Medulla oblongata (tissue), 1 donor: ENCODE measurements around the gene CENPP.

Experiments
- DNase-seq: peaks from one replicate; pipeline ENCODE4 v3.0.0-alpha.2; 2015; ENCODE audit errors: extremely low spot score

CENPP gene

DNA sequence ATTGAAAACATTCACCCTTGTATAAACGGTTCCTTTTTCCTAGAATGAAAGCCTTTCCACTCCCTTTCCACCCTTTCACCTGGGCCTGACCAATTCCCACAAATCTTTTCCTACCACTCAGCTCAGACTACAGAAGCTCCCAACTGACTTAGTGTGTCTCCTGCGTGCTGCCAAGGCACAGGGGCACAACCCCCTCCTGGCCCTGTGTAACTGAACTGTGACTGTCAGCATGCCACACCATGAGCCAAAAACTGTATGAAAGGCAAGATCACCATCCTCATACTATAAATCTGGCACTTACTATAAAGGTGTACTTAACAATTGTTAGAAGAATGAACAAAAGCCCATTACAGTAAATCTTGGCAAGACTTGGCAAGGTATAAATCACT is 12.1 kb upstream of the CENPP start:
- DNase-seq: no peak

DNA sequence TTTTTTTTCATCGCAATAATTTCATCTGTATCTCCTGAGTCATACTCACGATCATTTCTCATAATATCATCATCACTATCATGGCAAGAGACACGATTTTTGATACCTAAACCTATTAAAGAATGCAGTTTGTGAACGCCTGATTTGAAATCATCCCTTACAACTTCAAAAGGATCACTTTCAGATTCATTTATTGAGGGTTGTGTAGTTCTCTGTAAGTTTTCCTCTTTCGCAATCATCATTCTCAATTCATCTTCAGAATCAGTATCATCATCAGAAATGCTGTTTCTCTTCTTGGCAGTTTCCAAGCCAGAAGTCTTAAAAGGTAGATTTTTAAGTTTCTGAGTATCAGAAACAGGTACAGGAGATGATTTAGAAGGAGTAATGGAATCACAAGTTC is 10.3 kb upstream of the CENPP start:
- no peak for DNase-seq

DNA sequence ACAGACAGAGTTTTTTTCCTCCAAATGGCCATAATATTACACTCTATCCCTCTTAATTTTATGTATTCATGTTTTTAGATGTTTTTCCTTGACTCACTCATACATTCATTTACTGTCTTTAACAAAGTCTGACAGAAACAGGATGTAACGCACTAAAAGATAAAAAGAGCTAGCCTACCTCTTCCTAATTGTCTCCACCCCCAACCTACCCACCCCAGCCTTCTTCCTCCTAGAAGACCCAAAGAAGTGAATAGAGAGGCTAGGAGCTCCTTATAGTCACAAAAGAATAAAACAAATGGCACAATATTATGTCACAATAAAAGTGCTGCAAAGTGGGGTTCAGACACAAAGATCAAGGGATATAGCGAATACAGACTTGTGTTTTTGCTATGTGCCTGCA is 1.3 kb upstream of the CENPP start:
- DNase-seq: no peak

DNA sequence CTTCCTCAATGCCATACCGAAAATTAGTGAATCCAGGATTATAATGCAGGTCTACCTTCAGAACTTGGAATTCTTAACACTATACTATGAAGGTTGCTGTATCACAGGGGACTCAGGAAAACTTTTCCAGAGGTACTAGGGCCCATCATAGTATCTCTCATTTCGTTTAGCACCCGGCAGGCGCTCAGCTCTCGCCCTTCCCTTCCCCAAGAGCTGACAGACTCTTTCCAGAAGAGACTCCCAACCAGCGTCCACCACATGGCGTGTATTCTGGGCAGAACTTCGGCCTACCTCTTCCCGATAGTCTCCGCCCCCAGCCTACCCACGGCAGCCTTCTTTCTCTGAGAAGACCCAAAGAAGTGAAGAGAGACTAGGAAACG is 874 bp upstream of the CENPP start:
- no peak for DNase-seq

DNA sequence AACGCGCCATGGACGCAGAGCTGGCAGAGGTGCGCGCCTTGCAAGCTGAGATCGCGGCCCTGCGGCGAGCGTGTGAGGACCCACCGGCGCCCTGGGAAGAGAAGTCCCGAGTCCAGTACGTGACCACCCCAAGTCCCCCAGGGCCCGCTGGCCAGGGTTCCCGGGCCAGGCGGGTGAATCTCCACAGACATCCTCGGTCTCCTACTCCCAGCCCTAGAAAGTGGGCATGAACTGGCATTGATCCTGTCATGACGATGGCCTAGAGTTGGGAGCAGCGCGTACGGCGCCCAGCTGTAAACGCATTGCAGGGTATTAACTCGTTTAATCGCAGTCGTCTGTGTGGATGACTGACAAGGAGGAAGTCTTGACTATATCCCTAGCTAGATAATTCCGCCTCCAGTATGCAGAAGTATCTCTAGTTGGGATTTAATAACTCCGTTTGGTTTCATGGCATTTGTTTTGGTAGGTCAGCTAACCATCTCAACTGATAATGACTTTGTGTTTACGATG is 293 bp downstream of the CENPP start:
- no peak for DNase-seq

DNA sequence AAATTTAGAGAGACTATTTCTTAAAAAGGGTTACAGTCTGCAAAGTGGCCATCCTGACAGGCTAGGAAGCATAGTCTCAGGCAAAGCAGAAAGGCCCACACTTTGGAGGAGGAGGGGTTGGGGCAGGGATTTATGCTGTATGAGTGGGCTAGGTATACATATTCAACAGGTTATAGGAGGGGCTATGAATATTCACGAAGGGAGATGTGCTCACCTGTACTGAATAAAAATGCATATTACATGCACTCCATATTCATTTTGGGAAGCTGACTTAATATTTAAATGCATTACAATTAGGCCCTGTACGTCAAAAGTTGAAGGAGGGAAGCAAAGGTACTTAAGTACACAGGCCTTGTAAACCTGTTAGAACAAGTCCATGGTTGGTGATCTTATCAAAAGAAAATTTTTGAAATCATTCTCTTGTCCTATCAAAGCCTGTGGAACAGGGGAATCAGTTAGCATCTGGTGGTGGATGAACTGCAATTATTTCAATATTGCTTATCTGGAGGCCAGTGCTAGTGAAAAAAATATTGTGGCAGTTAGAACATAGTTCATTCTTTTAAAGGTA is 1.6 kb downstream of the CENPP start:
- no peak for DNase-seq

DNA sequence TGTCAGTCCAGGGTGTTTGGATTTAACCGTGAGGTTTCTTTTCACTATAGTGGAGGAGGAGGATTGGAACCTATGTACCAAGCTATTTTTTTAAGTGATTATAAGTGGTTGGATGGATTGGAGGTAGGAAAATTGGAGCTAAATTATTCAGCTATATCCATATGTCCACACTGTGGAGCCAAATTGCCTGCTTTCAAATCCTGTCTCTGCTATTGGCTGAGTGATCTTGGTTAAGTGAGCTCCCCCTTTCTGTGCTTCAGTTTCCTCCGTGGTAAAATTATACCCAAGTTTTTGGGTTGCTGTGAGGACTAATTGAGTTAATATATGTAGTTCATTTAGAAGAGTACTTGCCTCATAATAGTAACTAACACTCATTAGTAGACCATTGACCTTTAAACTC is 2.5 kb downstream of the CENPP start:
- no peak for DNase-seq

DNA sequence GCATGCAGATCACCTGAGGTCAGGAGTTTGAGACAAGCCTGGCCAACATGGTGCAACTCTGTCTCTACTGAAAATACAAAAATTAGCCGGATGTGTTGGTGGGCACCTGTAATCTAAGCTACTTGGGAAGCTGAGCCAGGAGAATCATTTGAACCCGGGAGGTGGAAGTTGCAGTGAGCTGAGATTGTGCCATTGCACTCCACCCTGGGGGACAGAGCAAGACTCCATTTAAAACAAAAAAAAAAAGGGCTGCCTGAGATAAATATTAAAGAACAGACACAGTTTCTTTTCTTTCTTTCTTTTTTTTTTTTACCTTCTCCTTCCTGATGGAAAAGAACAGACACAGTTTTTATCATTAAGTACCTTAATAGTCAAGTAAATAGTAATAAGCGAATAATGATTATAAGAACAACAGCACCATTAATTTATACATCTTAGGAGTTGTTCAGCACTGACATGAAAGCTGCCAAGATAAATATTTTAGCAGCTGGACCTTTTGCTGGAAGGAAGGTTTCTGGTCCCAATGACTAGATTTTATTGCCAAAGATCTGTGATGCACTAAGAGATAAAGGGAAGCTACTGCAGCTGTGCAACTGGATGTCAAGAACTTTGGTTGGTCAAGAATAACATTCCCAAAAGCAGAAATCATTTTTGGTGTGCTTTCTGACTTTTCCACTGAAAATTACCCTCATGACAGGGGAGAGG is 7.0 kb downstream of the CENPP start:
- no peak for DNase-seq

DNA sequence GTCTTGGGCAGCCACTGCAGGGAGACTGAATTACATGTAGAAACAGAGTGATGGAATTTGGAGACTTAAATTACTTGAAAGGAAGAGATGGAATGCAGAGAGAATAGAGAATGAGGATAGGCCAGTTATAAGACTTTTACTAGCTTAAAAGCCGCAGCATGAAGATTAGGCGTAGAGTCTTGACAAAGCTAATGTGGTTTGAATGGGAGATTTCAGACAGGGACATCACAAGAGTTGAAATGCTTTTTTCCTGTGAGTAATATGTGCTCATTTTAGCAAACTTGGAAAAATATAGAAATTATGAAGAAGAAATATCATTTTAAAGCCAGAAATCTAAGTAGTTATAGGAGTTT is 7.5 kb downstream of the CENPP start:
- no peak for DNase-seq

DNA sequence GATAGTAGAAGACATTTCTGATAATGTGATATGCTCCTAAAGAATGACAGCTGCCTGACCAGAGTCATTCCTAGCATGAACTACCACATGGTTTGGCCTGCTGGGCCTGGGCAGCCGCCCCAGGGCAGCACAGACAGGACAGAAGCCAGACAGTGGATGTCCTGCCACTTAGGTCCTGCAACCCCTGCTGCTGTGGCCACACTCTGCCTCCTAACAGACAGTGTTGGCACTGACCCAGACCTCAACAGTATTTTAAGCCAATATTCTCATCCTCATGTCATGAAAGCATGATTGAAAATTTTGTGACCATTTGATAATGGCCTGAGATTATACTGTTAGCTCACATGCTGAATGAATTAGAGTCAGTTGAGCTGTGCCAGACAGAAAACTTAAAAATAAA is 15.8 kb downstream of the CENPP start:
- no peak for DNase-seq

DNA sequence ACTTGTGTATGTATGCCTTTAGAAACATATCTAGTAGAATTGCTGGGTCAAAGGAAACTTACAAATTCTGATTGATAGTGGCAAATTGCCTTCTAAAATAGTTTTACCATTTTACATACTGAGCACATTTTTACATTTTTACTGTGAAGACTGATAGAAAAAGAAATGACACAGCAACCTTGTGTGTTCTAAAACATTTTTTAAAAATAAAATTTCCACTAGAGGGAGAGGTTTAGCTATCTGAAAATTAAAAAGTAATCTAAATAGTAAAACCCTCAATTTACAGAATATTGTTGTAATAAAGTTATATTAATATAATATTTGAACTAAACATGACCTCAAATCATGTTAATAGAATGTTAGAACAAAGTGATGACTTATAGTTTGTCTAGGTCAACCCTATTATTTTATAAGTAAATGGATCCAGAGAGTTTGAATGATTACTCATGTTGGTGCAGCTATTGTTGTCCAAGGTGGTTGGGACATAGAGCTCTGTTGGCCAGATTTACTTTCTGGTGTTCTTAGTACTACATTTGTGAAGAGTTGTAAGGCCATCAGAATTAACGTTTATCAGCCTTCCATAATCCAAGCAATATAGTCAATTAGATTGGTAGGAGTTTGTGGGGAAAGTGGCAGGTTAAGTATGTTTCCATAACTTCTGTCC is 17.2 kb downstream of the CENPP start:
- DNase-seq: no peak

DNA sequence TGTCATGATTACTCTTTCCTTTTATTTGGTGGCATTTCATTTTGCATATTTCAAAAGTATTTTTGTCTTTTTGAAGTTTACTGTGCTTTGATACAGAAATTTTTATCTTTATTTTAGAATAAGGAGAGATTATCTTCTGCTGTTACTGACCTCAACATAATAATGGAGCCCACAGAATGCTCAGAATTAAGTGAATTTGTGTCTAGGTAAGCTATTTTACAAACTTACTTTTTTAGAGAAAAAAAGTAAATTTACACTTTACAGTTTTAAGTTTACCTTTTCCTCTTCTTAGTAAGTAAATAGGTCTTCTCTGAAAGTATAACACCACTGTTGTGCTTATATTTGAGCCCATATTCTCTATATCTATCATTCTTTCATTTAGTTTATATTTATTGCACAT is 19.8 kb downstream of the CENPP start:
- no peak for DNase-seq

DNA sequence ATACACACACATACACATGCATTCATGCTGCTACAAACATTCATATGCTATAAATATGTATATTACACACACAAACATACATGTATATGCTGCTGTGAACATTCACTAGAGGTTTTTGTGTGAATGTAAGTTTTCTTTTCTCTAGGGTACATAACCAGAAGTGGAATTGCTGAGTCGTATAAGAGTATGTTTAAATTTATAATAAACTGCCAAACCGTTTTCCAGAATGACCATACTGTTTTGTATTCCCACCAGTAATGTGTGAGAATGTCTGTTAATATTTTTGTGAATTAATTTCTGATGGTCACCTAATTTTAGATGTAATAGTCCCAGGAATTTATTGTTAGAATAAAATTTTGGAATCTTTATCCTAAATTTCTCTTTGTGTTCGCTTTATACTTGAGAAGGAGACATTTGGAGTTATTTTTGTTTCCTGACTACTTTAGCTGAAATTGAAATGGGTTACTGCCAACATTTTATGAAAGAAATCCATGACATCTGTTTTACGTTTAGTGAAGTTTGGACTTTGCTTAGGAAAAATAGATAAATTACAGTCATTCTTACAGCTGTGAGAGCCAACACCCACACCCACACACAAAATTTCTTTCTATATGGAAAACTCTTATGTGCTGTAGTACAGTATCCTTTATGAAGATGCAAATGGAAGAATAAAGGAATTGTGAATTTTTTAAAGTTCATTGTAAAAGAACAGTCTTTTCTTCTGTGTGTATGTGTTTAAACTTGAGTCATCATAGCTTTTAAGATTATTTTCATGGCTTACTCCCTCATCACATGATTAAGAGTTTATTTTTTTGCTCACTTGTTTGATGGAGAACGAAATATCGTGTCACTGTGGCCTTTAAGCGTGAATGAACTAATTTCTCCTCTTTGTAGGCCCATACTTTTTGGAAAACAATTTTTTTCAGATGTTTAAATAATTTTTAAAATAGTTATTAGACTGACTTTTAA is 24.3 kb downstream of the CENPP start:
- DNase-seq: no peak

DNA sequence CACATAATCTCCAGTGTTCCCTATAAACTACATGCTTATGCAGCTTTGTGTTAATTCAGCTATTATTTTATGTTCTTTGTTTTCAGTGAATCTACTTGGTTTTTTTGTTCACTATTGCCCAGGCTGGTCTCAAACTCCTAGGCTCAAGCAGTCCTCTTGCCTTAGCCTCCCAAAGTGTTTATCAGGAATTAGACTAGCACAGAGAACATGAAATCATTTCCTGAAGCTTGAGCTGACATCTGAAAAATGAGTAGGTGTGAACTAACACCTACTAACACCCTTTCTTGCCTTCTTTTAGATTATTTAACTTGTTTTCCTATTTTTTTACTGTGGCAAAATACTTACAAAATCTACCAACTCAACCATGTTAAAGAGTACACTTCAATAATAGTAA is 25.0 kb downstream of the CENPP start:
- DNase-seq: no peak

DNA sequence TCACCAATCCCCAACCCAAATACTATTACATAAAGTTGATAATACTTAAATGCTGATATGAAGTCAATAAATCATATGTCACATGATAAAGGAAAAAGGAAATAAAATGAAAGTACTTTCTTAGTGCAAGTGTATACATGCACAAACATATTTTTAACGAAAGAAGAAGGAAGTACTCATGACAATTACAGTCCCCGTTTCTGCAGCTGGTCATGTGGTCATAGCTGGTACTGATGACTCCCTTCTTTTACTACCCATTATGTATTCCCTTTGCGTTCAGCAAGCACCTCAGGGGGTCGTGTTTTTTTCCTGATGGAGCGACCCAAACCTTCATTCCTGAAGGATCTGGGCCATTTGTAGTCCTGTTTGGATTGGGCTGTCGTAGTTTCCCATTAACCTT is 27.3 kb downstream of the CENPP start:
- DNase-seq: no peak

DNA sequence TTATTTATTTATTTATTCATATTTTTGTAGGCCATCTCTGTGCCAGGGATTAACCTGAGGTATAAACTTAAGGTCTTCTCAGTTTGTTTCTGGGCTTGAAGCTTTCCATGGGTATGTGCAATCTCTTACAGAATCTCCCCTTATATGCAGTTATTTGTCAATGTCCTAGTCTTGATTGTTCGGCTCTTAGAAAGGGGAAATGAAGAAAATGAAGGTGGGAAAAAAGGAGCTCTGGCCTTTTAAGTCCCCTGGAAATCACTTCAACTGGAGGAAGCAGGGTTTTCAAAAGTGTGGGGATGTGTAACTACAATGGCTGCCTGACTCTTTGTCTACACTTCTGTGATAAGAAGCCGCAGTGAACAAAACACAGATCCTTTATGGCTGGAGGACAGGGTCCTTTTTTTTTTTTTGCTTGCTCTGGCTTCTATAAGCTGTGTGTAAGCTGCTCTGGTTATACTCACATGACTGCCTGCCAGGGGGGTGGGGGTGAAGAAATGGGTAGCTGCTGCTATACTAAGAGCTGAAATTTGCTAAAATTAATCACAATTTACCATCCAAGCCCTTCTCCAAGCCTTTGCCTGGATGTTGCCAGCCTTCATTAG is 33.7 kb downstream of the CENPP start:
- no peak for DNase-seq

DNA sequence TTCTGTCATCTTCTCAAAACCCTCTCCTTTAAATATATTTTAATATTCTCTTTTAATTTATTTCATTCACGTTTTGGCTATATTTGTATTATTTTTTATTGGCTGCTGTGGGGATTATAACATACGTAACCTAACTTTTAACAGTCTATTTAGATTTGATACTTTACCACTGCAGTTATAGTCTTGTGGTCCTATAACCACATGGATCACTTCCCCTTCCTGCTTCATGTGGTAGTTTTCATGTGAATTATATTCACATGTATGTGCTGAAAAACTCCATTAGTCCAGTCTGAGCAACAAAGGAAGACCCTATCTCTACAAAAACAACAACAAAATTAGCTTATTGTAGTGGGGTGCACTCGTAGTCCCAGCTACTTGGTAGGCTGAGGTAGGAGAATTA is 34.3 kb downstream of the CENPP start:
- no peak for DNase-seq

DNA sequence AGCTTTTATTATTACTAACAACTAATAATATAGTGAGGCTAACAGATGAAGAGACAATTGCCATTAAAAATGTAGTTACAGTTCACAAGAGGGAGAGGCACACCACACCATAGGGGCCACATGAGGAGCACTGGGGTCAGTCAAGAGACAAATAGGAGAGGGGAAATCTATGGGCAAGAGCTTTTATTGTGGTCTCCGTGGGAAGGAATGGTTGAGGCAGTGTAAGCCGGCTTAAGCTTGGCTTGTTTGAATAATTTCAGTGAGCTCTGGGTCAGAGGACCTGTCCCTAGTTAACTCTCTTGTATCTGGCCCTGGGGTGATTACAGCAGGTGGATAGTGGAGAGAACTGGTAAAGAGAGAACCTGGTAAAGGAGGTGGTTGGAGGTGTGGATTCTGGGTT is 43.3 kb downstream of the CENPP start:
- DNase-seq: no peak

DNA sequence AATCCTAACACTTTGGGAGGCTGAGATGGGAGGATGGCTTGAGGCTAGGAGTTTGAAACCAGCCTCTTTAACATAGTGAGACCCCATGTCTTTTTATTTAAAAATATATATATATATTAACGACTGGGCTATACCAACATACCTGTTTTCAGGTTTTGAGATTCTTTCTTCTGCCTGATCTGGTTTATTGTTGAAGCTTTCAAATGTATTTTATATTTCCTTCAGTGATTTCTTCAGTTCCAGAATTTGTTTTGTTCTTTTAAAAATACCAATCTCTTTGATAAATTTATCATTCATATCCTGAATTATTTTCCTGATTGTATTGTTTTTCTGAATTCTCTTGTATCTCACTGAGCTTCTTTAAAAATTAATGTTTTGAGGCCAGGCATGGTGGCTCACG is 47.4 kb downstream of the CENPP start:
- no peak for DNase-seq

DNA sequence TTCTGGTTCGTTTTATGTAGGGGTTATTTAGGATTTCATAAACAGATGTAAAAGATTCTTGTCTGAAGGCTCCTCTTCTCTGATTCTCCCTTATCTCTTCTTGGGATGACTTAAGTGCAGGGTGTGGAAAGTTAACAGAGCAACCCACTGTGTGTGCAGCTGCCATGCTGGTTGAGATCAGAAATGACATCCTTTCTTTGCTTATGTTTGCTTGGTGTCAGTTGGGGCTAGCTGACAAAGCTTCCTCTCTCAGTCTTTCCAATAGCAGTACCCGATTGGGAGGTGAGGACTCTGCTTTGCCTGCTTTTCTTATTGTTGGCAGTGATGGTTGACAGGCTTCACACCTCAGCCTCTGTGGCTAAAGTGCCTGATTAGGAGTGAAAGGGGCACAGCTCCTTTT is 52.1 kb downstream of the CENPP start:
- no peak for DNase-seq

DNA sequence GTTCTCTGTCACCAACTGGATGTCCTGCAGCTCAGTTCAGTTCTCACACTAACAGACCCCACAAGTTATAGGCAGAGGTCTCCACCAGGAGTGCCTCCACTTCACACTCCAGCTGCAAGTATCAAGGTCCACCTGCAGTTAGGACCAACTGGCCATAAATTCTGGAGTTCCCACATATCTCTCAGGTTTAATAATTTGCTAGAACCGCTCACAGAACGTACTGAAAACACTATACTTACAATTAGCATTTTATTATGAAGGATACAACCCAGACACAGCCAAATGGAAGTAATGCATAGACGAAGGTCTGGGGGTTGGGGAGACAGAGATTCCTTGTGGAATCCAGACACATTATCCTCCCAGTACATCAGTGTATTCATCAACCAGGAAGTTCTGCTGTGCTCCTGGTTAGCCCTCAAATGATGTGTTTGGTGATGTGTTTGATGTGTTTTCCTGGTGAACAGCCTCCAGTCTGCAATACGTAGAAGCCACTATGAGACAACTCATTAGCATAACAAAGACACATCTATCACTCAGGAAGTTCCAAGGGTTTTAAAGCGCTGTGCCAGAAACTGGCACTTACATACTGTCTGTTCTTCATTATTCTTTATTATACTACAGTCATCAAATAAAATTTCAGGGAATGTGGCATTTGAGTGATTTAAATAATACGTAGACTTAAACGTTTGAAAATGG is 53.3 kb downstream of the CENPP start:
- DNase-seq: no peak
